ENCODE measurements around the gene OR51I1. TPM values are rescaled to one million over a fixed set of nuclear protein-coding genes. Genes with fewer than 3 reads are reported as not detected.

Gene OR51I1
- total RNA-seq, 2 donors from 2014 or later, result not detected

DNA sequence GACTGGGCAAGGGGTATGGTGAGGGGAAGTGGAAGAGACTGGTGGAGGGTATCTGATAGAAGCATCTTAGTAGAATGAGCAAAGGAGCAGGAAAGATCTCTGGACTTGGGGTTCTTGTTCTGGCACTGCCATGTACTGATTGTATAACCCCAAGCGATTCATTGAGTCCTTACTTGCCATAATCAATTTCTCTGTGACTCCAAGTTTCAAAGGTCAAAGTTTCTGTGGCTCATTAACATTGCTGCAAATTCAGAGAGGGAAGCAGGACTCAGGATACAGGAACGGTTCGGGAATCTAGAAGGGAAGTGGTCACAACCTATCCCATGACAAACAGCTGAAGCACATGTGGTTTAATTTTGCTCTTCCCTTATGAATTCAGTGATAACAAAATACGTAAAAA lies 8.1 kb upstream of the OR51I1 start:
- Histone ChIP-seq H3K36me3 (no peaks in the 10 kb centered on the region), H3K9ac (ENCODE audit: low read depth in 2 of 2, low read length in 2 of 2) (no peak overlapping the region), H3K27ac (no peak overlapping the region), H3K27me3 (no peaks in the 10 kb centered on the region), H3K9me3 (no peaks in the 10 kb centered on the region), H3K4me1 (no peaks in the 10 kb centered on the region), H3K4me3 (no peak overlapping the region)
- no peak for DNase-seq
- TF ChIP-seq CTCF (IDR thresholded peaks at IDR 0.05), result no peak
- intact Hi-C loops (cut with DNase I), result no loop called here

DNA sequence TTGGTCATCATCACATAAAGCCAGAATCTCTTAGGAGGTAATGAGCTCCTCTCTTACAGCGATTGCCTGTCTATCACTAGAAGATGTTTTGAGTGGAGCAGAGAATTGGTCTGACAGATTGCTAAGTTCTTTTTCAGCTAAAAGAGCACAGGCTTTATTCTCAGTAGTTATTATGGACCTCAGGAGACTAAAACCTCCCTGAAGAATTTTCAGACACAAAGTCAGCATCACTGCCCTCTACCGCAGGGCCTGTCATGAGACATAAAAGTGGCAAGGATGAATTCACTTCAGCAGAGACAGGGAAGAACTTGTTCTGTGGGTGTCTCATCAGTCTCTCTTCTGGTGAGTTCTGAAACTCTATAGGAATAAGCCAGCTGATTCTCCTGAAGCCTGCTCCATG lies 7.7 kb upstream of the OR51I1 start, which contains the start of gene OR51I2:
Gene OR51I2 (plus strand): TSS at position 301 of the 400 bp plus-strand sequence. CDS start 4,166 bp downstream, outside the sequence.
- H3K4me3 ChIP-seq, result no peak within 1 kb of the TSS
- no peaks in the 10 kb centered on the region for H3K9me3 ChIP-seq
- no peaks in the 10 kb centered on the region for H3K36me3 ChIP-seq
- H3K4me1 ChIP-seq, result no peaks in the 10 kb centered on the region
- intact Hi-C loops (cut with DNase I), result no loop called here
- H3K27ac ChIP-seq, result no peak within 1 kb of the TSS
- DNase-seq, result no peak
- H3K27me3 ChIP-seq, result no peaks in the 10 kb centered on the region
- H3K9ac ChIP-seq (ENCODE audit: low read depth in 2 of 2, low read length in 2 of 2), result no peak within 1 kb of the TSS
- no peak for TF ChIP-seq CTCF (IDR thresholded peaks at IDR 0.05)

GRCh38 chr11:5443835-5444393 lies 2.6 kb upstream of the OR51I1 start:
- Histone ChIP-seq H3K36me3 (no peaks in the 10 kb centered on the region), H3K4me3 (no peak overlapping the region), H3K4me1 (no peaks in the 10 kb centered on the region), H3K9me3 (no peaks in the 10 kb centered on the region), H3K27ac (no peak overlapping the region), H3K9ac (ENCODE audit: low read depth in 2 of 2, low read length in 2 of 2) (no peak overlapping the region), H3K27me3 (no peaks in the 10 kb centered on the region)
- DNase-seq, result no peak
- intact Hi-C loops (cut with DNase I), result no loop called here
- no peak for TF ChIP-seq CTCF (IDR thresholded peaks at IDR 0.05)

DNA sequence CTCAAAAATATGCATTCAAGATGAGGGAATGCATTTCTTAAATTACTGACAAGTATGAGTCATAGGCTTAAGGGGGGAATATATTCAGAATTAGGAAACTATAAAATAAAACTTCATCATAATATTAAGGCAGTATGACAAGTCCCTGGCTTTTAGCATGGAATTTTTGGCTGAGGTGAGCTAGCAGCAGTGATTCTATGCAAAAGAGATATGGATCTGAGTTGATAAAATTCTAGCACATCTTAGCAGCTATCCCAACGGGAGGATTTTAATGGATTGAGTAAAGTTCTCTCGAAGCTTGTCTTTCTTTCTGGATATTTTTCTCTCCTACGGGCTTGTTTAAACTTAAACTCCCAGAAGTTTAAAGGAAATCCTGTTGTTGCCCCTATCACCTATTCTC lies 18.2 kb downstream of the OR51I1 start:
- H3K27ac ChIP-seq, result no peak overlapping the region
- H3K4me1 ChIP-seq, result no peaks in the 10 kb centered on the region
- no peak overlapping the region for H3K9ac ChIP-seq (ENCODE audit: low read depth in 2 of 2, low read length in 2 of 2)
- H3K9me3 ChIP-seq, result no peaks in the 10 kb centered on the region
- H3K4me3 ChIP-seq, result no peak overlapping the region
- intact Hi-C loops (cut with DNase I), result no loop called here
- TF ChIP-seq CTCF (IDR thresholded peaks at IDR 0.05), result no peak
- H3K36me3 ChIP-seq, result no peaks in the 10 kb centered on the region
- no peak for DNase-seq
- no peaks in the 10 kb centered on the region for H3K27me3 ChIP-seq

DNA sequence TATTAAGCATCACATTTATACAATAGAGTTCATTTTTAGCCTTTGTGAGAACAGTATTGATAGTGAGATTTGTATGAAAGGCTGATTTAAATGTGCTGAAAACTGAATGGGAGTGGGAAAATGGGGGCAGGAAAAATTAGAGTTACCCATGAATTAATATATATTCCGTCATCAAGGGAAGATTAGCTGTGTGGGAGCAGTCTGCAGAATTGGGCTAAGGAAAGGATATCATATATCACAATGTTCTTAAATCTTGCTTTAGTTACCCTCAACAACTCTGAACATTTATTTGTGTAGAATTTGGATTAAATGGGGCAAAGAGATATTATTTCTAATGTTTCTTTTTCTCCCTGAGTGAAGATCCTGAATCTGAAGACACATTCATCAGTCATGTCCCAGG lies 19.5 kb downstream of the OR51I1 start, which contains the start of gene OR51Q1:
Gene OR51Q1 (plus strand): TSS at position 301 of the 400 bp plus-strand sequence. CDS start 90 bp downstream, at position 391.
- no peak for TF ChIP-seq CTCF (IDR thresholded peaks at IDR 0.05)
- intact Hi-C loops (cut with DNase I), result no loop called here
- H3K4me1 ChIP-seq, result no peaks in the 10 kb centered on the region
- H3K9me3 ChIP-seq, result no peaks in the 10 kb centered on the region
- H3K4me3 ChIP-seq, result no peak within 1 kb of the TSS
- no peaks in the 10 kb centered on the region for H3K27me3 ChIP-seq
- no peaks in the 10 kb centered on the region for H3K36me3 ChIP-seq
- H3K9ac ChIP-seq (ENCODE audit: low read depth in 2 of 2, low read length in 2 of 2), result no peak within 1 kb of the TSS
- DNase-seq, result no peak
- no peak within 1 kb of the TSS for H3K27ac ChIP-seq

Measured in colonic mucosa (tissue), 4 donors.